ENCODE measurements around the gene QRFP.

DNA sequence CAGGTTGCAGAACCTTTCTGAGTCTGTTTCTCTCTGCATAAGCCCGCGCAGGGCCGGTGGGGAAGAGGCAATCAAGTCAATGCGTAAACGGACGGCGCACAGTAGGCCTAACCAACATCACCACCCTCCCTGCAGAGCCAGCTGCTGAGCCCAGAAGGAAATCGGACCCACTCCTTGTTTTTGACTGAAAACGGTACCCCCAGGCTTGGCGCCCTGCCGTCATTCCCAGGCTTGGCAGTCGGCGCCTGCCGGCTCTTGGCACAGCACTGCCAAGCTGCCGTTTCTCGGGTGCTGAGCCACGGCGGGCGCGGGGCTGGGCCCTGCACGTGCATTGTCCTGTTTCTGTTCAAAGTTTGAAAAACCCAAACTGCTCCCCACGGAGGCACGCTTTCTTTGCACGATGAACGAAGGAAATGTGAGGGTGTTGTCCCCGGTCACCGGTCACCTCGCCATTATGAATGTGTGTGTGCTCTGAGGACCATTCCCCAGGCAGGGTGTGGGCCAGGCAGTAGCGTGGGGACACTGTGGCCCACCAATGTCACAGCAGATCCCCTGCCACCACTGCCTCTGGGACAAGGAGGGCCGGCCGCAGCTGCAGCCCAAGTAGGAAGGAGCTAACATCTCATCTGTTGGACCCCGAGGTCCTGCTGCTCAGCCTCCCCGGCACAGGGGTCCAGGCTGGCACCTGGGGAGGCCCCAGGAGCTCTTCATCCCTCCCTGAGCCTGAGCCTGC lies 22.4 kb upstream of the QRFP start:
- TF ChIP-seq, protein P1, sequence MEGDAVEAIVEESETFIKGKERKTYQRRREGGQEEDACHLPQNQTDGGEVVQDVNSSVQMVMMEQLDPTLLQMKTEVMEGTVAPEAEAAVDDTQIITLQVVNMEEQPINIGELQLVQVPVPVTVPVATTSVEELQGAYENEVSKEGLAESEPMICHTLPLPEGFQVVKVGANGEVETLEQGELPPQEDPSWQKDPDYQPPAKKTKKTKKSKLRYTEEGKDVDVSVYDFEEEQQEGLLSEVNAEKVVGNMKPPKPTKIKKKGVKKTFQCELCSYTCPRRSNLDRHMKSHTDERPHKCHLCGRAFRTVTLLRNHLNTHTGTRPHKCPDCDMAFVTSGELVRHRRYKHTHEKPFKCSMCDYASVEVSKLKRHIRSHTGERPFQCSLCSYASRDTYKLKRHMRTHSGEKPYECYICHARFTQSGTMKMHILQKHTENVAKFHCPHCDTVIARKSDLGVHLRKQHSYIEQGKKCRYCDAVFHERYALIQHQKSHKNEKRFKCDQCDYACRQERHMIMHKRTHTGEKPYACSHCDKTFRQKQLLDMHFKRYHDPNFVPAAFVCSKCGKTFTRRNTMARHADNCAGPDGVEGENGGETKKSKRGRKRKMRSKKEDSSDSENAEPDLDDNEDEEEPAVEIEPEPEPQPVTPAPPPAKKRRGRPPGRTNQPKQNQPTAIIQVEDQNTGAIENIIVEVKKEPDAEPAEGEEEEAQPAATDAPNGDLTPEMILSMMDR (IDR thresholded peaks at IDR 0.05) = no peak
- TF ChIP-seq POLR2AphosphoS5 (IDR thresholded peaks at IDR 0.05) (no peak), POLR2A (IDR thresholded peaks at IDR 0.05; ENCODE audit: low read depth) (no peak), EP300 (IDR thresholded peaks at IDR 0.05) (no peak)

Data from esophagus muscularis mucosa (tissue), 4 donors.